Esophagus squamous epithelium (tissue), 4 donors: ENCODE data around the gene PTCD3.

ENCODE experiments used
- CTCF ChIP-seq, 6 experiments: fragments of 450-650 bp in 4 of 6; fragments of 200-600 bp in 2 of 6; sonication (generic) in 2 of 6; IDR thresholded peaks; one replicate each; pipeline ENCODE4 v1.5.1; 2016 to 2019; ENCODE audit warnings: antibody characterized with exemption in 6 of 6, mild to moderate bottlenecking in 4 of 6, moderate library complexity in 4 of 6
- POLR2A ChIP-seq, 4 donors: fragments of 450-650 bp; IDR thresholded peaks; one replicate each; pipeline ENCODE4 v1.6.1; 2017; ENCODE audit warnings: antibody characterized with exemption in 4 of 4, mild to moderate bottlenecking in 4 of 4, moderate library complexity in 3 of 4

GRCh38 chr2:86102157-86102556, 3.9 kb upstream of the PTCD3 start:
- TF ChIP-seq POLR2A (IDR thresholded peaks at IDR 0.05) (no peak), CTCF (IDR thresholded peaks at IDR 0.05) (no peak)
